Tibial artery (tissue), 4 donors: Measurements from ENCODE around the gene TCF4.

Experiments
- DNase-seq, 2 donors: peaks; one replicate each; pipeline ENCODE4 v3.0.0-alpha.2; 2019
- H3K27ac ChIP-seq, 2 donors: fragments of 200-600 bp; sonication (generic) in 1 of 2; 1 replicate in 1 of 2; 2 replicates in 1 of 2; pipeline ENCODE4 v1.5.1; 2018 to 2019; ENCODE audit warnings: mild to moderate bottlenecking in 1 of 2
- H3K27me3 ChIP-seq, 2 donors: fragments of 200-600 bp; sonication (generic) in 1 of 2; one replicate each; pipeline versions ENCODE4 v1.5.1 to v1.6.0; 2016 to 2019
- H3K36me3 ChIP-seq, 3 donors: fragments of 200-600 bp; sonication (generic) in 2 of 3; one replicate each; pipeline ENCODE4 v1.5.1; 2016 to 2019; ENCODE audit warnings: mild to moderate bottlenecking in 2 of 3
- H3K4me1 ChIP-seq, 4 donors: fragments of 200-600 bp; sonication (generic) in 2 of 4; 1 replicate in 3 of 4; 2 replicates in 1 of 4; pipeline ENCODE4 v1.5.1; 2016 to 2019
- H3K4me3 ChIP-seq, 2 donors: fragments of 200-600 bp; sonication (generic) in 1 of 2; 1 replicate in 1 of 2; 2 replicates in 1 of 2; pipeline ENCODE4 v1.5.1; 2018 to 2019; ENCODE audit warnings: mild to moderate bottlenecking in 2 of 2
- H3K9me3 ChIP-seq, 3 donors: fragments of 200-600 bp; sonication (generic) in 1 of 3; one replicate each; pipeline ENCODE4 v1.5.1; 2016 to 2019
- intact Hi-C: fragments of 100-400 bp; cut with DNase I; formaldehyde crosslinking; loops from one replicate; pipeline ENCODE4 v1.15.0; 2023; ENCODE audit warnings: low total_unique reads
- TF ChIP-seq, protein P1 (sequence below), 2 experiments: fragments of 200-600 bp in 1 of 2; fragments of 450-650 bp in 1 of 2; IDR thresholded peaks; one replicate each; pipeline ENCODE4 v1.5.1; 2017 to 2019; ENCODE audit warnings: antibody characterized with exemption in 2 of 2, mild to moderate bottlenecking in 1 of 2, moderate library complexity in 1 of 2

The TCF4 gene

GRCh38 chr18:55290898-55291297, 297.1 kb downstream of the TCF4 start:
- no peak overlapping the region for H3K4me3 ChIP-seq
- peaks cover 0 to 29% (median 9%) of the 10 kb centered on the region in 4 donors for H3K4me1 ChIP-seq
- TF ChIP-seq, protein P1, sequence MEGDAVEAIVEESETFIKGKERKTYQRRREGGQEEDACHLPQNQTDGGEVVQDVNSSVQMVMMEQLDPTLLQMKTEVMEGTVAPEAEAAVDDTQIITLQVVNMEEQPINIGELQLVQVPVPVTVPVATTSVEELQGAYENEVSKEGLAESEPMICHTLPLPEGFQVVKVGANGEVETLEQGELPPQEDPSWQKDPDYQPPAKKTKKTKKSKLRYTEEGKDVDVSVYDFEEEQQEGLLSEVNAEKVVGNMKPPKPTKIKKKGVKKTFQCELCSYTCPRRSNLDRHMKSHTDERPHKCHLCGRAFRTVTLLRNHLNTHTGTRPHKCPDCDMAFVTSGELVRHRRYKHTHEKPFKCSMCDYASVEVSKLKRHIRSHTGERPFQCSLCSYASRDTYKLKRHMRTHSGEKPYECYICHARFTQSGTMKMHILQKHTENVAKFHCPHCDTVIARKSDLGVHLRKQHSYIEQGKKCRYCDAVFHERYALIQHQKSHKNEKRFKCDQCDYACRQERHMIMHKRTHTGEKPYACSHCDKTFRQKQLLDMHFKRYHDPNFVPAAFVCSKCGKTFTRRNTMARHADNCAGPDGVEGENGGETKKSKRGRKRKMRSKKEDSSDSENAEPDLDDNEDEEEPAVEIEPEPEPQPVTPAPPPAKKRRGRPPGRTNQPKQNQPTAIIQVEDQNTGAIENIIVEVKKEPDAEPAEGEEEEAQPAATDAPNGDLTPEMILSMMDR (IDR thresholded peaks at IDR 0.05), result no peak
- H3K9me3 ChIP-seq, result no peaks in the 10 kb centered on the region
- H3K27ac ChIP-seq, result no peak overlapping the region
- H3K27me3 ChIP-seq, result no peaks in the 10 kb centered on the region
- H3K36me3 ChIP-seq, result no peaks in the 10 kb centered on the region
- DNase-seq, result no peak
- intact Hi-C loops, result no loop called here

DNA sequence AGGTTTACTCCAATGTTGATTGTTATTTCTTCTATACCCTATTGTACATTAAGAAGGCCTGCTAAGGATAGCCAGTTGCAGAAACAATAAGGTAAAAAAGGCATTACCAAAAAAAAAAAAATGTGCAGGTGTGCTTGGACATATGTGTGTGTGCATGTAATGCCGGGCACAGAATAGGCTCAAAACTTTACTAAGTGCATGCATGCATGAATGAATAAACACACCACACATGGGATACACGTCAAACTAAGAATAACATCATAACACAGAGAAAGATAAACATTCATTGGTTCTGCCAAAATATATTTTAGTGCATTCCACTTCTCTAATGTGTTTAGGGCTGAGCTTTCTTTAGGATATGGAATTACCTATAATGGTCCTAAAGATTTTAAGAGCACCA, 298.2 kb downstream of the TCF4 start:
- H3K9me3 ChIP-seq, result no peaks in the 10 kb centered on the region
- H3K36me3 ChIP-seq, result no peaks in the 10 kb centered on the region
- no peak overlapping the region for H3K27ac ChIP-seq
- intact Hi-C loops, result no loop called here
- no peaks in the 10 kb centered on the region for H3K27me3 ChIP-seq
- no peak overlapping the region for H3K4me3 ChIP-seq
- no peak for DNase-seq
- TF ChIP-seq, protein P1 (IDR thresholded peaks at IDR 0.05), result no peak
- H3K4me1 ChIP-seq, result peaks cover 0 to 32% (median 9%) of the 10 kb centered on the region in 4 donors

DNA sequence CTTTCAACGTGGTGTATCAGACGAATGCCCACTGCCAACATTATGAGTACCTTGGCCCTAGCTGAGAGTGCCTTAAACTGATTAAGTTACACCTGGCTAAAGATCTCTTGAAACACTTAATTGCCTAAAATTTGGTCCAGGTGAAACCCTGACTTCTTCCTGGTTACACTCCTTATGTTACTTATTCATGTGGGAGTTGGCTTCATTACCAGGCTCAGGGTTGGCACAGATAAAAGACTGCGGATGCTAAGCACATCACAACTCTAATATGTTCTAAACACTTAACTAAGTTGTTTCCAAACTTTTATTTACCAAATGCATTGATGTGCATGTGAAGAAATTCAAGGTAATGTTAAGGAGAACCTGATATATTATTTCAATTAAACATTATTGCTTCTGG, 298.9 kb downstream of the TCF4 start:
- H3K4me3 ChIP-seq, result no peak overlapping the region
- peaks cover 0 to 34% (median 9%) of the 10 kb centered on the region in 4 donors for H3K4me1 ChIP-seq
- no peak for DNase-seq
- intact Hi-C loops, result no loop called here
- H3K27ac ChIP-seq, result no peak overlapping the region
- no peaks in the 10 kb centered on the region for H3K27me3 ChIP-seq
- H3K36me3 ChIP-seq, result no peaks in the 10 kb centered on the region
- TF ChIP-seq, protein P1 (IDR thresholded peaks at IDR 0.05), result no peak
- no peaks in the 10 kb centered on the region for H3K9me3 ChIP-seq

DNA sequence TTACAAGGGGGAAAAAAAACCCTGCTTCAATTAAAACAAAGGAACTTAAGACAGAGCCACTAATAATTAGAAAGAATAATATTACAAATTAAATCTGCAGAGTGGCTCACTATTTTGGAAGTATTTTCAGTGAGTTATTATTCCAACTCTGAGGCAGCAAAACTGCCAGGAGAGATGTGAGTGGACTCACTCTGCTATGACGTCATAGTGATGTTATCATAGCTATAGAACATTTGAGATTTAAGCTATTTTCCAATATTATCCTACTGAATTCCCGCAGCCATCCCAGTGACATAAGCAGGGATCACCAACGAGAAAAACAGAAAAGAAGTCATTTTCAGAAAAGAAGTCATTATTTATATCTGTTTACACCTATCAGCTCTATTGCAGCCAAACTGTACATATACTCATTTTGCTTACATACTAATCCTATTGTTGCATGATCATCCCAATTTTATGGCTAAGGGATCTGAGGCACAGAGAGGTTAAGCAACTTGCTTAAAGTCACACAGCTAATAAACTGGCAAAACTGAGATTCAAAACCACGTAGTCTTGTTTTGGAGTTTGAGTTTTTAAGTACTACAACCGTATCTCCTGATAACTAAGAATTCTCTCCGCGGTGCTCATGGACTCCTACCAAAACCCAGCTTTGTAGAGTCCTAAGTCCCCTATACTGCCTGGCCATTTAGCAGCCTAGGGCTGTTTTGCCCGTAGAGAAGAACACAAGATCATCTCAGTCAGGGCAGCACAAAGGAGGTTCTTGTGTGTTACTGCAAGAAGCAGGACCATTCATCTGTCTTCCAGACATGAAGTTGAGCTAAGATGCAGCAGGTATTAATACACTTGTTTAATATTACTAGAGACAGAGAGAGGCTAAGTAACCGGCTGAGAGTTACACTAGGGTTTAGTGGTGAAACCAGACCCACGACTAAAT, 299.8 kb downstream of the TCF4 start:
- TF ChIP-seq, protein P1 (IDR thresholded peaks at IDR 0.05), result no peak
- Histone ChIP-seq H3K9me3 (no peaks in the 10 kb centered on the region), H3K27ac (no peak overlapping the region), H3K36me3 (no peaks in the 10 kb centered on the region), H3K27me3 (no peaks in the 10 kb centered on the region), H3K4me3 (no peak overlapping the region), H3K4me1 (peaks cover 0 to 31% (median 5%) of the 10 kb centered on the region in 4 donors)
- DNase-seq, result no peak
- intact Hi-C loops, result no loop called here

- DNase-seq, result no peak
- TF ChIP-seq, protein P1 (IDR thresholded peaks at IDR 0.05), result no peak
- intact Hi-C loops, result no loop called here
- no peak overlapping the region for H3K27ac ChIP-seq
- H3K36me3 ChIP-seq, result no peaks in the 10 kb centered on the region
- no peaks in the 10 kb centered on the region for H3K9me3 ChIP-seq
- no peak overlapping the region for H3K4me3 ChIP-seq
- peaks cover 0 to 25% (median 2%) of the 10 kb centered on the region in 4 donors for H3K4me1 ChIP-seq
- no peaks in the 10 kb centered on the region for H3K27me3 ChIP-seq
Observed at GRCh38 chr18:55287149-55287806, 300.7 kb downstream of the TCF4 start.
